Measurements from ENCODE around the gene TEX11.

- TF ChIP-seq CTCF (IDR thresholded peaks at IDR 0.05), result no peak
- TF ChIP-seq POLR2A (IDR thresholded peaks at IDR 0.05), result no peak
Observed at GRCh38 chrX:70916754-70917153, 8.2 kb upstream of the TEX11 start.

Data from esophagus squamous epithelium (tissue), 4 donors.